GM12872 (cell line): ENCODE data around the gene E2F6.

Experiments used
- TF ChIP-seq, protein P1 (sequence below): IDR thresholded peaks from 3 replicates; pipeline ENCODE4 v1.5.1; 2011; ENCODE audit warnings: low read depth, mild to moderate bottlenecking, low read length, moderate library complexity; ENCODE audit not compliant: insufficient read depth

The E2F6 gene

GRCh38 chr2:11466307-11467128, 557 bp upstream of the E2F6 start:
- TF ChIP-seq, protein P1, sequence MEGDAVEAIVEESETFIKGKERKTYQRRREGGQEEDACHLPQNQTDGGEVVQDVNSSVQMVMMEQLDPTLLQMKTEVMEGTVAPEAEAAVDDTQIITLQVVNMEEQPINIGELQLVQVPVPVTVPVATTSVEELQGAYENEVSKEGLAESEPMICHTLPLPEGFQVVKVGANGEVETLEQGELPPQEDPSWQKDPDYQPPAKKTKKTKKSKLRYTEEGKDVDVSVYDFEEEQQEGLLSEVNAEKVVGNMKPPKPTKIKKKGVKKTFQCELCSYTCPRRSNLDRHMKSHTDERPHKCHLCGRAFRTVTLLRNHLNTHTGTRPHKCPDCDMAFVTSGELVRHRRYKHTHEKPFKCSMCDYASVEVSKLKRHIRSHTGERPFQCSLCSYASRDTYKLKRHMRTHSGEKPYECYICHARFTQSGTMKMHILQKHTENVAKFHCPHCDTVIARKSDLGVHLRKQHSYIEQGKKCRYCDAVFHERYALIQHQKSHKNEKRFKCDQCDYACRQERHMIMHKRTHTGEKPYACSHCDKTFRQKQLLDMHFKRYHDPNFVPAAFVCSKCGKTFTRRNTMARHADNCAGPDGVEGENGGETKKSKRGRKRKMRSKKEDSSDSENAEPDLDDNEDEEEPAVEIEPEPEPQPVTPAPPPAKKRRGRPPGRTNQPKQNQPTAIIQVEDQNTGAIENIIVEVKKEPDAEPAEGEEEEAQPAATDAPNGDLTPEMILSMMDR = no peak

DNA sequence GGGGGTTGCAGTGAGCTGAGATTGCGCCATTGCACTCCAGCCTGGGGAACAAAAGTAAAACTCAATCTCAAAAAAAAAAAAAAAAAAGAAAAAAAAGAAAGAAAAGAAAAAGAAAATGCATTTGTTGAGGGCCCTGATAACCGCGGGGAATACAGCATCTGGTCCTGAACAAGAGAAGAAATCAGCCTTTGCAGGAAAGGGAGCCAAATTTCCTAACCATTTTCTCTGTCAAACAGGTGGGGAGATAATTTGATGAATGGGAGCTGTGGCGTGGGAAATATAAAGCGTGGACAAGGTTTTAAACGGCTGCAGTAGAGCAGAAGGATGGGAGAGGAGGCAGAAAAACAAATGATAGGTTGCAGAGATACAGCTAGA, 864 bp downstream of the E2F6 start:
- TF ChIP-seq, protein P1 = no peak

DNA sequence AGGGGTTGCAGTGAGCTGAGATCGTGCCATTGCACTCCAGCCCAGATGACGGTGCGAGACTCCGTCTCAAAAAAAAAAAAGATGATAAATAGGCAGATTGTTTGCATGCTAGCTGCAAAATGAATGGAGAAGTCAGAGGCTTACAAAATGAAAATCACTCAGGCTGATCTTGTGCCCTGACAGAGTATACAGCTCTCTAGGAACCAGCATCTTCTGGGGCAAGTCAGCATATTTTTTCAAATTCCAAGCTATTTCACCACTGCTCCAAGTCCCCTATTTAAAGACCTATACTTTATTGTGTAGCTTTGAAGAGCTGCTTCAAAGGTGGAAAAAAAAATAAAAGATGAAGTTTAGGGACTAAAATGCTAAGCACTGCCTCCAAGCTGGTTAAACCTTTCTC, 6.1 kb downstream of the E2F6 start:
- TF ChIP-seq, protein P1 = no peak

GRCh38 chr2:11458753-11459152, 7.2 kb downstream of the E2F6 start:
- TF ChIP-seq, protein P1 = no peak

GRCh38 chr2:11457935-11458334, 8.0 kb downstream of the E2F6 start:
- TF ChIP-seq, protein P1 = no peak

GRCh38 chr2:11456251-11456650, 9.7 kb downstream of the E2F6 start:
- TF ChIP-seq, protein P1 = no peak

GRCh38 chr2:11454824-11455223, 11.1 kb downstream of the E2F6 start:
- TF ChIP-seq, protein P1 = no peak
